ENCODE data around the gene RERE. TPM values are rescaled to one million over a fixed set of nuclear protein-coding genes. Genes with fewer than 3 reads are reported as not detected.
A peak's percentile ranks its signal among the peaks of the same experiment; 100 is the strongest.

The RERE gene
- total and polyA plus RNA-seq, 5 donors = 72.4 to 175 (median 161) TPM

DNA sequence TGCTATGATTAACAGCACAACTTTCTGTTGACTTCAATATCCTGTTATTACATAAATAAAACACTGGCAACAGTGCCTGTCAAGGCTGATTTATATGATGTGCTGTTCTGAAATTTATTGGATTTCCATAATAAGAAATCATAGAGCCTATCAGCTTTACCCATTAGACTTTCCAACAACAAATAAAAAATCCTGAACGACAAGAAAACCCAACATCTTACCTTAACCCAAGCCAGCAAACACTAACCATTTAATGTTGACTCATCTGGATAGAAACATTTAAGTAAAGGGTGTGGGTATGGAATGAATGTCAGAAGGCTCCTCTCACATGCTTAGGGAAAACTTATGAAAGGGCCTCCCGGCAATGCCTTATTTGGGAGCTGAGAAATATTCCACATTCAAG lies 334.5 kb downstream of the RERE start:
- Histone ChIP-seq H3K9me3 (ENCODE audit: control insufficient read depth, low read length) (no peaks in the 10 kb centered on the region), H3K4me3 (ENCODE audit: low read length) (no peak overlapping the region), H3K4me1 (ENCODE audit: control insufficient read depth, insufficient read depth, low read length) (peaks cover 1% of the 10 kb centered on the region), H3K27ac (ENCODE audit: low read length) (no peak overlapping the region), H3K27me3 (ENCODE audit: control insufficient read depth, insufficient read depth) (no peaks in the 10 kb centered on the region)
- intact Hi-C loops (cut with DNase I) = no loop called here
- DNase-seq (no peak), ATAC-seq (no peak)
- 89% methylated on average over 2 of the region's 2 CpGs for WGBS

DNA sequence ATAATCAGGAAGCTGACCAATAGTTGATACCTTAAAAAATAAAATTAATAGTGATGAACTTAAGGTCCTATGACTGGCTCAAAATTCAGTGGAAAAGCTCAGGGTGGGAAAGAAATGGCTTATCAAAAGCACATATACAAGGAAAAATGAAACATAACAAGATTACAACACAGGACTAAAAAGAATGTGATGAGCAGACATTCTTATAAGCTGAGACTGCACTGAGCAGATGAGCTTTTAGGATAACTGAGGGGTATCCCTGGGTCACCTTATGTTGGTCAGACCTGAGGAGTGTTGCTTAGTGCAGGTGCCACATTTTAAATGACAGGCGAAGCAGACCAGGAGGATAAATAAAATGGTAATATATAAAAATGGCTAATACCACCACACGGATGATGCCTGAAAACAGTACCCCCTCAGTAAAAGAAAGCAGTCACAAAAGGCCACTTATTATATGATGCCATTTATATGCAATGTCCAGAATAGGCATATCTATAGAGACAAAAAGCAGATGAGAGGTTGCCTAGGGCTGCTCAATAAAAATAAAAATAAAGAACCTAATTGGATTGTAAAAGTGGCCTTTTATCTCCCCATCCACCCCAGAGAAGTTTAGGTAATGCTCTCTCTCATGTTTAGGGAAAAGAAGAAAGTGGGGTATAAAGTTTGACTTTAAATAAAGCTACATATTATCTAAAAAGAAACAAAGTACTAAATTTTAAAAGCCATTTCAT lies 335.6 kb downstream of the RERE start:
- DNase-seq = no peak
- 97% methylated on average over 2 of the region's 2 CpGs for WGBS
- no peak for ATAC-seq

DNA sequence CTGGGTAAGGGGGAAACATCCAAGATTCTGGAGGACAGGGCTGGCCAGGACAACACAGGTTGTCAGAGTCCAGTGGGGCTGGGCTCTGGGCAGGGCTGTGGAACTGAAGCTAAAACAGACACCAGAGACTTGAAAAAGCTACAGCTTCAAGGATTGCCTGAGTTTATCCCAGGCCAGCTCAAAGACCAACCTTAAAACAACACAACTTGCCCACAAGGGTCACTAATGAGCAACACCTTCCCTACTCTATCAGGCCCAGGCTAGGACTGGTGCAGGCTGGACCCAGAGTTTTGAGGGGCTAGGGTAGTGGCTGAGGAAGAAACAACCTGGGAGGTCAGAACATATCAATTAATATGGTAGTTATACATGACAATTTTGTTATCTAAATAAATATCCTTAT lies 338.9 kb downstream of the RERE start:
- peak in 1 of 2 donors; percentile 20 for ATAC-seq
- Histone ChIP-seq H3K9me3 (ENCODE audit: control insufficient read depth, low read length) (no peaks in the 10 kb centered on the region), H3K4me3 (ENCODE audit: low read length) (no peak overlapping the region), H3K27me3 (ENCODE audit: control insufficient read depth, insufficient read depth) (no peaks in the 10 kb centered on the region), H3K27ac (ENCODE audit: low read length) (no peak overlapping the region), H3K4me1 (ENCODE audit: control insufficient read depth, insufficient read depth, low read length) (peaks cover 4% of the 10 kb centered on the region)
- intact Hi-C loops (cut with DNase I) = no loop called here
- DNase-seq = no peak

More for the DNA sequence above, 335.6 kb downstream of the RERE start:
- no peaks in the 10 kb centered on the region for H3K4me1 ChIP-seq (ENCODE audit: control insufficient read depth, insufficient read depth, low read length)
- H3K9me3 ChIP-seq (ENCODE audit: control insufficient read depth, low read length) = no peaks in the 10 kb centered on the region
- no peak overlapping the region for H3K4me3 ChIP-seq (ENCODE audit: low read length)
- no peaks in the 10 kb centered on the region for H3K27me3 ChIP-seq (ENCODE audit: control insufficient read depth, insufficient read depth)
- H3K27ac ChIP-seq (ENCODE audit: low read length) = no peak overlapping the region
- intact Hi-C loops (cut with DNase I) = no loop called here

GRCh38 chr1:8477983-8478362 lies 339.5 kb downstream of the RERE start:
- Histone ChIP-seq H3K9me3 (ENCODE audit: control insufficient read depth, low read length) (no peaks in the 10 kb centered on the region), H3K4me3 (ENCODE audit: low read length) (no peak overlapping the region), H3K27me3 (ENCODE audit: control insufficient read depth, insufficient read depth) (no peaks in the 10 kb centered on the region), H3K27ac (ENCODE audit: low read length) (no peak overlapping the region), H3K4me1 (ENCODE audit: control insufficient read depth, insufficient read depth, low read length) (peaks cover 4% of the 10 kb centered on the region)
- DNase-seq (no peak), ATAC-seq (no peak)
- 90% methylated on average over 2 of the region's 2 CpGs for WGBS
- intact Hi-C loops (cut with DNase I) = no loop called here

DNA sequence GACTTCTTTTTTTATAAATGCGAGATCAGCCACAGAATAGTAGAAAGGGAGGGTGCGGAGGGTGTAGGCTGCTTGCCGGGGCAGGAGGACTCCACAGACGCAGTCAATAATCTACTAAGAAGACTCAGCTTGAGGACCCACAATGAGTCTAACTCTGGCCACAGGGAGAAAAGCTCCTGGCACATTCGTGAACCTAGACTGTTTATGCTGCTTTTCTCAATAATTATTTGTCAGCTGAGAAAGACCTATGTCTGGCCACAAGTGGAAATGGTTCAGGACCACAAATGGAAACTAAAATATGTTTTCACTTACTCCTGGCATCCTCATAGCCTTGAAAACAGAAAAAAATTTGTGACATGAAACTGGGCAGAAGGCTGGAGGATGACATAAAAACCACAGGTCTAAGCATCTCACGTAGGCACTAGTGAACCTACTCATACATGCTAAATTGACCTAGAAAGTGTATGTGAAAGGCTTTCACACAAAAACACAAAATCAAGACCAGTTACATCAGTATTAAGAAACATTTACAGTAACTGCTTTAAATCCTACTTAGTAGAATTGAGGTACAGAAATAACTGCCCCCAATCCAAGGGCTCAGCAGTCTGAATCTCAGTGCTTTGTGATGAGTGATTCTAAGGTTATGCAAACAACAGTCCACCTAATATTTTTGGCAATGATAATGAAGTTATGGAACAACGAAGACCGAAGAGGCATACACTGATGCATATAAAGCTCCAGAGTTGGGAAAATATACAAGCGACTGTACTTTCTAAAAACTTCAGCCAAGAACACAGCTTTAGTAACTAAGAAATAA lies 340.1 kb downstream of the RERE start:
- WGBS = 63% methylated on average over 9 of the region's 9 CpGs
- Histone ChIP-seq H3K9me3 (ENCODE audit: control insufficient read depth, low read length) (no peaks in the 10 kb centered on the region), H3K4me3 (ENCODE audit: low read length) (no peak overlapping the region), H3K27me3 (ENCODE audit: control insufficient read depth, insufficient read depth) (no peaks in the 10 kb centered on the region), H3K27ac (ENCODE audit: low read length) (no peak overlapping the region), H3K4me1 (ENCODE audit: control insufficient read depth, insufficient read depth, low read length) (peaks cover 4% of the 10 kb centered on the region)
- intact Hi-C loops (cut with DNase I) = no loop called here
- peak; percentile 23 to 39 for ATAC-seq
- DNase-seq = no peak

DNA sequence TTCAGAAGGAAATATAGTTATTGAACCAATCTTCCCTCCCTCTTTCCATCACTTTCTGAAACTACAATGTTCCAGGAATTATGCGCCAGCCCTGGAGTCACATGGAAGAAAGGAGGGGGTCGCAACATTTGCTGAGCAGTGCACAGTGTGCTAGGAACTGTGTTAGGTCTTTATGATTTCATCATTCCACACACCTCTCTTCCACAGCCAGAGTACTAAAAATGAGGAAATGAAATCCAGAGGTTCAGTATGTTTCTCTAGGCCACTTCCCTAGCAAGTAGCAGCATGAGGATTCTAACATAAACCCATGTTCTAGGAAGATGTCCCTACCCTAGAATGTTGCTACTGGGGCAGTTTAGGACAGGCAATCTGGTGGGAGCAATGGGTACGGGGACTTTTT lies 341.4 kb downstream of the RERE start:
- intact Hi-C loops (cut with DNase I) = no loop called here
- Histone ChIP-seq H3K27ac (ENCODE audit: low read length) (no peak overlapping the region), H3K4me3 (ENCODE audit: low read length) (no peak overlapping the region), H3K9me3 (ENCODE audit: control insufficient read depth, low read length) (no peaks in the 10 kb centered on the region), H3K27me3 (ENCODE audit: control insufficient read depth, insufficient read depth) (no peaks in the 10 kb centered on the region), H3K4me1 (ENCODE audit: control insufficient read depth, insufficient read depth, low read length) (peaks cover 4% of the 10 kb centered on the region)
- no peak for DNase-seq
- 82% methylated on average over 3 of the region's 3 CpGs for WGBS
- ATAC-seq = peak; percentile 23 to 47

- H3K9me3 ChIP-seq (ENCODE audit: control insufficient read depth, low read length) = no peaks in the 10 kb centered on the region
- intact Hi-C loops (cut with DNase I) = no loop called here
- H3K27ac ChIP-seq (ENCODE audit: low read length) = no peak overlapping the region
- ATAC-seq = no peak
- no peak for DNase-seq
- no peak overlapping the region for H3K4me3 ChIP-seq (ENCODE audit: low read length)
- WGBS = 93% methylated on average over 3 of the region's 3 CpGs
- H3K27me3 ChIP-seq (ENCODE audit: control insufficient read depth, insufficient read depth) = no peaks in the 10 kb centered on the region
- peaks cover 4% of the 10 kb centered on the region for H3K4me1 ChIP-seq (ENCODE audit: control insufficient read depth, insufficient read depth, low read length)
Measured at GRCh38 chr1:8474369-8474768, 343.1 kb downstream of the RERE start.

GRCh38 chr1:8473891-8474300 lies 343.5 kb downstream of the RERE start:
- no peak overlapping the region for H3K27ac ChIP-seq (ENCODE audit: low read length)
- H3K4me1 ChIP-seq (ENCODE audit: control insufficient read depth, insufficient read depth, low read length) = peaks cover 4% of the 10 kb centered on the region

GRCh38 chr1:8473121-8473875 lies 344.1 kb downstream of the RERE start:
- WGBS = 86% methylated on average over 4 of the region's 4 CpGs
- intact Hi-C loops (cut with DNase I) = no loop called here
- Histone ChIP-seq H3K27me3 (ENCODE audit: control insufficient read depth, insufficient read depth) (no peaks in the 10 kb centered on the region), H3K4me1 (ENCODE audit: control insufficient read depth, insufficient read depth, low read length) (peaks cover 4% of the 10 kb centered on the region), H3K27ac (ENCODE audit: low read length) (no peak overlapping the region), H3K9me3 (ENCODE audit: control insufficient read depth, low read length) (no peaks in the 10 kb centered on the region), H3K4me3 (ENCODE audit: low read length) (no peak overlapping the region)
- no peak for DNase-seq
- no peak for ATAC-seq

More at GRCh38 chr1:8473891-8474300, 343.5 kb downstream of the RERE start:
- WGBS = 84% methylated on average over 2 of the region's 2 CpGs
- no peak for ATAC-seq
- H3K9me3 ChIP-seq (ENCODE audit: control insufficient read depth, low read length) = no peaks in the 10 kb centered on the region
- no peaks in the 10 kb centered on the region for H3K27me3 ChIP-seq (ENCODE audit: control insufficient read depth, insufficient read depth)
- intact Hi-C loops (cut with DNase I) = no loop called here
- no peak overlapping the region for H3K4me3 ChIP-seq (ENCODE audit: low read length)
- no peak for DNase-seq

GRCh38 chr1:8472668-8473067 lies 344.8 kb downstream of the RERE start:
- DNase-seq (no peak), ATAC-seq (no peak)
- 94% methylated on average over 2 of the region's 2 CpGs for WGBS
- H3K9me3 ChIP-seq (ENCODE audit: control insufficient read depth, low read length) = no peaks in the 10 kb centered on the region
- H3K27ac ChIP-seq (ENCODE audit: low read length) = no peak overlapping the region
- peaks cover 4% of the 10 kb centered on the region for H3K4me1 ChIP-seq (ENCODE audit: control insufficient read depth, insufficient read depth, low read length)
- no peak overlapping the region for H3K4me3 ChIP-seq (ENCODE audit: low read length)
- no peaks in the 10 kb centered on the region for H3K27me3 ChIP-seq (ENCODE audit: control insufficient read depth, insufficient read depth)
- intact Hi-C loops (cut with DNase I) = no loop called here

DNA sequence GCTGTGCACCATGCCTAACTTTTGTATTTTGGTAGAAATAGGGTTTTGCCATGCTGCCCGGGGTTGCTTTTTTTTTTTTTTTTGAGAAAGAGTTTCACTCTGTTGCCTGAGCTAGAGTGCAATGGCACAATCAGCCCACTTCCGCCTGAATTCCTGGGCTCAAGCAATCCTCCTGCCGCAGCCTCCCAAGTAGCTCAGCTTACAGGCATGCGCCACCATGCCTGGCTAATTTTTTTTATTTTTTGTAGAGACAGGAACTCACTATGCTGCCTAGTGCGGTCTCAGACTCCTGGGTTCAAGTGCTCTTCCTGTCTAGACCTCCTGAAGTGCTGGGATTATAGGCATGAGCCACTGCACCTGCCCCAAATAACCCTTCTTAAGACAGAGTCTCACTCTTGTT lies 346.0 kb downstream of the RERE start:
- ATAC-seq (no peak), DNase-seq (no peak)
- intact Hi-C loops (cut with DNase I) = no loop called here
- Histone ChIP-seq H3K4me1 (ENCODE audit: control insufficient read depth, insufficient read depth, low read length) (peaks cover 4% of the 10 kb centered on the region), H3K27me3 (ENCODE audit: control insufficient read depth, insufficient read depth) (no peaks in the 10 kb centered on the region), H3K4me3 (ENCODE audit: low read length) (no peak overlapping the region), H3K27ac (ENCODE audit: low read length) (no peak overlapping the region), H3K9me3 (ENCODE audit: control insufficient read depth, low read length) (no peaks in the 10 kb centered on the region)
- 95% methylated on average over 5 of the region's 5 CpGs for WGBS

Measured in right cardiac atrium (tissue), 5 donors.